ENCODE data around the gene SNX8. TPM values are rescaled to one million over a fixed set of nuclear protein-coding genes. Genes with fewer than 3 reads are reported as not detected.

SNX8 gene
- total RNA-seq, 6 donors from 2014 or later, result 16.0 to 74.3 (median 41.2) TPM

- no peaks in the 10 kb centered on the region for H3K27me3 ChIP-seq
- H3K36me3 ChIP-seq, result peaks cover 25 to 90% (median 77%) of the 10 kb centered on the region in 4 donors
- no peaks in the 10 kb centered on the region for H3K9me3 ChIP-seq
- no peak for DNase-seq
- no peak overlapping the region for H3K4me3 ChIP-seq
- TF ChIP-seq EP300 (IDR thresholded peaks at IDR 0.05) (no peak), POLR2A (IDR thresholded peaks at IDR 0.05) (no peak), POLR2AphosphoS5 (IDR thresholded peaks at IDR 0.05) (no peak), CTCF (IDR thresholded peaks at IDR 0.05) (no peak)
- peaks cover 0 to 2% (median 0%) of the 10 kb centered on the region in 4 donors for H3K4me1 ChIP-seq
- no peak overlapping the region for H3K27ac ChIP-seq
- ATAC-seq (ENCODE audit: low FRiP score in 2 of 2), result no peak
- WGBS, 2 donors, result 91 to 92% methylated on average over 8 to 9 of the region's 9 CpGs
Observed at GRCh38 chr7:2214636-2215035, 99.6 kb downstream of the SNX8 start.

- Histone ChIP-seq H3K27ac (no peak overlapping the region), H3K27me3 (no peaks in the 10 kb centered on the region), H3K4me3 (no peak overlapping the region), H3K36me3 (peaks cover 25 to 87% (median 72%) of the 10 kb centered on the region in 4 donors), H3K9me3 (no peaks in the 10 kb centered on the region), H3K4me1 (peaks cover 0 to 4% (median 0%) of the 10 kb centered on the region in 4 donors)
- TF ChIP-seq CTCF (IDR thresholded peaks at IDR 0.05), result no peak
- no peak for TF ChIP-seq POLR2A (IDR thresholded peaks at IDR 0.05)
- TF ChIP-seq EP300 (IDR thresholded peaks at IDR 0.05), result no peak
- no peak for TF ChIP-seq POLR2AphosphoS5 (IDR thresholded peaks at IDR 0.05)
- DNase-seq, result no peak
- 94% methylated on average over 14 to 15 of the region's 15 CpGs for WGBS, 2 donors
- ATAC-seq (ENCODE audit: low FRiP score in 2 of 2), result no peak
Observed at GRCh38 chr7:2213551-2214215, 100.6 kb downstream of the SNX8 start.

GRCh38 chr7:2212906-2213305, 101.3 kb downstream of the SNX8 start:
- Histone ChIP-seq H3K27ac (no peak overlapping the region), H3K9me3 (no peaks in the 10 kb centered on the region), H3K27me3 (no peaks in the 10 kb centered on the region), H3K36me3 (peaks cover 25 to 86% (median 70%) of the 10 kb centered on the region in 4 donors), H3K4me1 (peaks cover 0 to 4% (median 0%) of the 10 kb centered on the region in 4 donors), H3K4me3 (no peak overlapping the region)
- ATAC-seq (ENCODE audit: low FRiP score in 2 of 2), result no peak
- no peak for DNase-seq
- no peak for TF ChIP-seq CTCF (IDR thresholded peaks at IDR 0.05)
- no peak for TF ChIP-seq POLR2AphosphoS5 (IDR thresholded peaks at IDR 0.05)
- no peak for TF ChIP-seq POLR2A (IDR thresholded peaks at IDR 0.05)
- no peak for TF ChIP-seq EP300 (IDR thresholded peaks at IDR 0.05)
- WGBS, 2 donors, result 96 to 99% methylated on average over 9 to 10 of the region's 10 CpGs

GRCh38 chr7:2211926-2212325, 102.3 kb downstream of the SNX8 start:
- peaks cover 18 to 85% (median 65%) of the 10 kb centered on the region in 4 donors for H3K36me3 ChIP-seq
- no peak overlapping the region for H3K4me3 ChIP-seq
- no peaks in the 10 kb centered on the region for H3K9me3 ChIP-seq
- 96 to 97% methylated on average over 11 of the region's 13 CpGs for whole genome bisulfite sequencing, 2 donors
- TF ChIP-seq EP300 (IDR thresholded peaks at IDR 0.05) (no peak), POLR2A (IDR thresholded peaks at IDR 0.05) (no peak), CTCF (IDR thresholded peaks at IDR 0.05) (no peak), POLR2AphosphoS5 (IDR thresholded peaks at IDR 0.05) (no peak)
- peak in 1 of 2 donors; percentile 55 for DNase-seq
- ATAC-seq (ENCODE audit: low FRiP score in 2 of 2), result no peak
- H3K4me1 ChIP-seq, result peaks cover 0 to 4% (median 0%) of the 10 kb centered on the region in 4 donors
- H3K27ac ChIP-seq, result no peak overlapping the region
- H3K27me3 ChIP-seq, result no peaks in the 10 kb centered on the region
